Osteoblast (primary cell): Measurements from ENCODE around the gene LMCD1. TPM values are rescaled to one million over a fixed set of nuclear protein-coding genes. Genes with fewer than 3 reads are reported as not detected.

ENCODE experiments used
- DNase-seq: peaks from one replicate; pipeline ENCODE4 v3.0.0; 2011; ENCODE audit warnings: low spot score, mixed read lengths; ENCODE audit not compliant: insufficient read length; ENCODE audit errors: missing footprints
- H2AFZ ChIP-seq: 2 replicates; pipeline ENCODE4 v1.6.0; 2011; ENCODE audit warnings: mild to moderate bottlenecking, low read length
- H3K27ac ChIP-seq: 2 replicates; pipeline ENCODE4 v1.5.1; 2011; ENCODE audit warnings: mild to moderate bottlenecking, low read depth, low read length, moderate library complexity
- H3K27me3 ChIP-seq: 2 replicates; pipeline ENCODE4 v1.6.0; 2012; ENCODE audit warnings: mild to moderate bottlenecking, control low read depth, inconsistent platforms, low read length, moderate library complexity; ENCODE audit not compliant: insufficient read depth
- H3K36me3 ChIP-seq: 2 replicates; pipeline ENCODE4 v1.5.1; 2011; ENCODE audit warnings: mild to moderate bottlenecking, low read length, control low read depth, moderate library complexity; ENCODE audit not compliant: insufficient read depth
- H3K4me1 ChIP-seq: 2 replicates; pipeline ENCODE4 v1.5.1; 2011; ENCODE audit warnings: mild to moderate bottlenecking, low read length, control low read depth, moderate library complexity; ENCODE audit not compliant: insufficient read depth
- H3K4me2 ChIP-seq: 2 replicates; pipeline ENCODE4 v1.6.0; 2011; ENCODE audit warnings: mild to moderate bottlenecking, low read length; ENCODE audit not compliant: insufficient read depth
- H3K4me3 ChIP-seq: fragments of 200-600 bp; sonication (generic); 3 replicates; pipeline ENCODE4 v1.5.1; 2012; ENCODE audit warnings: mild to moderate bottlenecking, low read length, inconsistent platforms; ENCODE audit not compliant: insufficient read depth
- H3K79me2 ChIP-seq: 2 replicates; pipeline ENCODE4 v1.6.0; 2012; ENCODE audit warnings: mild to moderate bottlenecking, low read length, control low read depth, inconsistent platforms; ENCODE audit not compliant: insufficient read depth
- H3K9me3 ChIP-seq: 2 replicates; pipeline ENCODE4 v1.5.1; 2011; ENCODE audit warnings: low read depth, low read length, control low read depth
- H4K20me1 ChIP-seq: 2 replicates; pipeline ENCODE4 v1.6.0; 2012; ENCODE audit warnings: mild to moderate bottlenecking, low read length, control low read depth; ENCODE audit not compliant: insufficient read depth
- CTCF ChIP-seq: IDR thresholded peaks from 2 replicates; pipeline ENCODE4 v1.5.1; 2011; ENCODE audit warnings: mild to moderate bottlenecking, low read depth, low read length, moderate library complexity; ENCODE audit errors: extremely low read depth
- total RNA-seq: library from RNA; depleted of rRNA; stranded (reverse); fragments of >200 nt; gene quantifications from 2 replicates; pipeline ENCODE4 v1.2.3, GENCODE V29; 2012

The LMCD1 gene
- total RNA-seq, 1 donor, result 294 TPM

- no peak overlapping the region for H3K4me3 ChIP-seq
- peak overlapping the region; percentile 100 for H3K27ac ChIP-seq
- H3K36me3 ChIP-seq, result no peaks in the 10 kb centered on the region
- H2AFZ ChIP-seq, result peak overlapping the region; percentile 8
- no peaks in the 10 kb centered on the region for H4K20me1 ChIP-seq
- no peaks in the 10 kb centered on the region for H3K79me2 ChIP-seq
- TF ChIP-seq CTCF, result no peak
- peak; percentile 4 for DNase-seq
- peak overlapping the region; percentile 15 for H3K4me2 ChIP-seq
- H3K9me3 ChIP-seq, result no peaks in the 10 kb centered on the region
- H3K4me1 ChIP-seq, result peaks cover 71% of the 10 kb centered on the region
- no peaks in the 10 kb centered on the region for H3K27me3 ChIP-seq
Measured at GRCh38 chr3:8460050-8460708, 41.4 kb upstream of the LMCD1 start.

GRCh38 chr3:8460815-8461456 is 40.7 kb upstream of the LMCD1 start:
- Histone ChIP-seq H3K9me3 (no peaks in the 10 kb centered on the region), H3K4me1 (peaks cover 64% of the 10 kb centered on the region), H3K79me2 (no peaks in the 10 kb centered on the region), H3K27ac (peak overlapping the region; percentile 100), H4K20me1 (no peaks in the 10 kb centered on the region), H3K4me3 (no peak overlapping the region), H3K4me2 (peak overlapping the region; percentile 32), H3K27me3 (no peaks in the 10 kb centered on the region), H2AFZ (no peak overlapping the region), H3K36me3 (no peaks in the 10 kb centered on the region)
- no peak for TF ChIP-seq CTCF
- DNase-seq, result peak; percentile 29

- no peak overlapping the region for H3K27ac ChIP-seq
- H4K20me1 ChIP-seq, result no peaks in the 10 kb centered on the region
- no peak for DNase-seq
- peaks cover 30% of the 10 kb centered on the region for H3K4me1 ChIP-seq
- H2AFZ ChIP-seq, result peak overlapping the region; percentile 58
- H3K4me2 ChIP-seq, result no peak overlapping the region
- no peaks in the 10 kb centered on the region for H3K27me3 ChIP-seq
- no peaks in the 10 kb centered on the region for H3K36me3 ChIP-seq
- H3K4me3 ChIP-seq, result no peak overlapping the region
- TF ChIP-seq CTCF, result no peak
- H3K79me2 ChIP-seq, result no peaks in the 10 kb centered on the region
- H3K9me3 ChIP-seq, result no peaks in the 10 kb centered on the region
Measured at GRCh38 chr3:8464668-8465067, 37.0 kb upstream of the LMCD1 start.

GRCh38 chr3:8466526-8466925 is 35.1 kb upstream of the LMCD1 start:
- no peaks in the 10 kb centered on the region for H3K27me3 ChIP-seq
- no peak overlapping the region for H3K4me3 ChIP-seq
- no peak for DNase-seq

More at GRCh38 chr3:8466526-8466925, 35.1 kb upstream of the LMCD1 start:
- H2AFZ ChIP-seq, result no peak overlapping the region
- no peaks in the 10 kb centered on the region for H3K36me3 ChIP-seq
- no peaks in the 10 kb centered on the region for H3K79me2 ChIP-seq
- peaks cover 13% of the 10 kb centered on the region for H3K4me1 ChIP-seq
- no peaks in the 10 kb centered on the region for H3K9me3 ChIP-seq
- no peak overlapping the region for H3K27ac ChIP-seq
- H4K20me1 ChIP-seq, result no peaks in the 10 kb centered on the region
- H3K4me2 ChIP-seq, result no peak overlapping the region
- no peak for TF ChIP-seq CTCF
